ENCODE results near the gene LSMEM2.
"Not testable (repeated sequence)": the region's sequence is repeated elsewhere in the genome, so short reads cannot be mapped to it uniquely, and the experiment has no call there.

Gene LSMEM2

GRCh38 chr3:50276762-50277101 is 2.2 kb upstream of the LSMEM2 start:
- no peak for DNase-seq (ENCODE audit: low read depth in 2 of 2, low spot score in 1 of 2)

DNA sequence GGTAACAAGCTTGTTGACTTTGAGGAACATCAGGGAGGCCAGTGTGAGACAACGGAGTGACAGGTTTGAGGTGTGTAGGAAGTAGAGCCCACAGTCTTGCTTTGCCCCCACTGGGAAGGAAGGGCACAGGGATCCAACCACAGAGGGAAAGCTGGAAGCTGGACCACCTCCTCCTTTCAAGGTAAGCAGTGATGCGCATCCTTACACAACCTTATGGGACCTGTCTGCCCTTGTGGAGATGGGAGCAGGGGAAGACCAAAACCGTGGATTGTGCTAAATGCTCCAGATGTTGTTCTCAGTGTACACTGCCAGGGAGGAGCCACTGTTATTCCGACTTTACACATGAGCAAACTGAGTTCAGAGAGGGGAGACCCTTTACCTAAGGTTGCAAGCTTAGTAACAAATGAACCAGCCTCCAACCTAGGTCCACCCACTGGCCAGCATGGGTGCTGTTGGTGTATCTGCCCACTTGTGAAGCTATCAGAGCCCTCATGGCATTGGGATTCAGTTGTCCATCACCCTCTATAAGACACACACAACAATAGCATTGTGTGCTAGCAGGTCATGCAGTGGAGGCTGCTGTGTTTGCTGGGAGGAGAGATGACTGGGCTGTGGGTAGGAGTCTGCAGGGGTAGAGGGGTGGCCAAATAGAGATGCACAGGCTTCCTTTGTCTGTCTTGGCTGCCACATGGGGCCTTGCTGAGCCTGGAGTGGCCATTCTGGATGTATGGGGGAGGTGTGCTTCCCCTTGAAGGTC is 586 bp upstream of the LSMEM2 start:
- DNase-seq (ENCODE audit: low read depth in 2 of 2, low spot score in 1 of 2), result no peak

- DNase-seq (ENCODE audit: low read depth in 2 of 2, low spot score in 1 of 2), result no peak
Measured at GRCh38 chr3:50279255-50280016, 549 bp downstream of the LSMEM2 start.

DNA sequence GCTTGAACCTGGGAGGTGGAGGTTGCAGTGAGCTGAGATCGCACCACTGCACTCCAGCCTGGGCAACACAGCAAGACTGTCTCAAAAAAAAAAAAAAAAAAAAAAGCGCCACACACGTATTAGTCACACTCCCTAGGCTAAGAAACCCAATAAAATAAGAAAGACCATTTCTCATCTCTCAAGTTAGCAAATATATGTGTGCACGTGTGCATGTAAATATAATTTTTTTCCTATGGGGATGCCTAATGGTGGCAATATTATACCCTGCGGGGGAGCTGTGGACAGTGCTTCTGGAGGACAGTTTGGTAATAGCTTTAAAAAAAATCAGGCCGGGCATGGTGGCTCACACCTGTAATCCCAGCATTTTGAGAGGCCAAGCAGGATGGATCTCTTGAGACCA is 5.2 kb downstream of the LSMEM2 start:
- DNase-seq (ENCODE audit: low read depth in 2 of 2, low spot score in 1 of 2), result not testable (repeated sequence)

DNA sequence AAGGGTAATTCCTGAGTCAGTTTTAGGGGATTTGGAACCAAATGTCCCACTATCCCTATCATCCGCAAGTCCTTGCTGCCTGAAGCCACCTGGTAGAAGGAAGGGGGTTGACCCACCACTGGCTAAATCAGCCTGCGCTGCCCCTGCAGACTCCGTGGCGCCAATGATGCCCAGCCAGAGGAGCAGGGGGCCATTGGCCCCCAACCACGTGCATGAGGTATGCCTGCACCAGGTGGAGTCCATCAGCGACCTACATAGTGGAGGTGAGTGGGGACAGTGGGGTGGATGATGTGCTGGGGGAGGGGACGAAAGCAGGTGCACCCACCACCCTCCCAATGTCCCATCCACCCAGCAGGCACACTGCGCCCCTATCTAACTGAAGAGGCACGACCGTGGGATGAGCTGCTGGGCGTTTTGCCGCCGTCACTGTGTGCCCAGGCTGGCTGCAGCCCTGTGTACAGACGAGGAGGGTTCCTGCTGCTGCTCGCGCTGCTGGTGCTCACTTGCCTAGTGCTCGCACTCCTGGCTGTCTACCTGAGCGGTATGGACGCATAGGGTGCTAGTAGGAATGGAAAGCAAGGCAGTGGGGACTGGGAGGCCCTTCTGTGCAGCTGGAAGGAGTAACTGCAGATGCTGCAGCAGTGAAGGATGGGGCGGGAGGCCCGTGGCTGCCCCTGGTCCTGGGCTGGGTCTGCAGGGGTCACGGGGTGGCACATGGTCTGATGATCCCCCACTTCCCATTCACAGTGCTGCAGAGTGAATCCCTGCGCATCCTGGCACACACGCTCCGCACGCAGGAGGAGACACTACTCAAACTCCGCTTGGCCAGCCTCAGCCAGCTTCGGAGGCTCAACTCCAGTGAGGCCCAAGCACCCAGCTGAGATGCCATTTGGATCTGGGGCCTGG is 7.7 kb downstream of the LSMEM2 start:
- no peak for DNase-seq (ENCODE audit: low read depth in 2 of 2, low spot score in 1 of 2)

DNA sequence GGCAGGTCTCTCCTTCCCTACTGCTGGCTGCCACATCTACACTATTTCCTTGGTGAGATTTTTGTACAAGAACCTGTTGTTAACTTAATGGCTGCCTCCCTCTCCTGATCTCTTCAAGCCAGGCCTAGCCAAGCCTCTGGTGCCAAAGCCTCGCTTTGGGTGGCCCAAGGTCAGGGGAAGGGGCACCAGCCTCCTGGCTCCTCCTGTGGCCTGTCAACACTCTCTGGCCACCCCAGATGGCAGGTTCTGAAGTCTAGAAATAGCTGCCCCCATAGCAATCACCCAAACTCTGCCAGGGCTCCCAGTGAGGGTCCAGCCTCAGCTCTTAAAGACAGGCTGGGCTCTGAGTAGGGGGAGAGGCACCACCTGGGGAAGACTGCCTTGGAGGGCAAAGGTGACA is 8.4 kb downstream of the LSMEM2 start:
- no peak for DNase-seq (ENCODE audit: low read depth in 2 of 2, low spot score in 1 of 2)

GRCh38 chr3:50288387-50289007 is 9.6 kb downstream of the LSMEM2 start:
- no peak for DNase-seq (ENCODE audit: low read depth in 2 of 2, low spot score in 1 of 2)

GRCh38 chr3:50289130-50289529 is 10.2 kb downstream of the LSMEM2 start:
- DNase-seq (ENCODE audit: low read depth in 2 of 2, low spot score in 1 of 2), result no peak

- no peak for DNase-seq (ENCODE audit: low read depth in 2 of 2, low spot score in 1 of 2)
Measured at GRCh38 chr3:50290161-50290641, 11.3 kb downstream of the LSMEM2 start.

DNA sequence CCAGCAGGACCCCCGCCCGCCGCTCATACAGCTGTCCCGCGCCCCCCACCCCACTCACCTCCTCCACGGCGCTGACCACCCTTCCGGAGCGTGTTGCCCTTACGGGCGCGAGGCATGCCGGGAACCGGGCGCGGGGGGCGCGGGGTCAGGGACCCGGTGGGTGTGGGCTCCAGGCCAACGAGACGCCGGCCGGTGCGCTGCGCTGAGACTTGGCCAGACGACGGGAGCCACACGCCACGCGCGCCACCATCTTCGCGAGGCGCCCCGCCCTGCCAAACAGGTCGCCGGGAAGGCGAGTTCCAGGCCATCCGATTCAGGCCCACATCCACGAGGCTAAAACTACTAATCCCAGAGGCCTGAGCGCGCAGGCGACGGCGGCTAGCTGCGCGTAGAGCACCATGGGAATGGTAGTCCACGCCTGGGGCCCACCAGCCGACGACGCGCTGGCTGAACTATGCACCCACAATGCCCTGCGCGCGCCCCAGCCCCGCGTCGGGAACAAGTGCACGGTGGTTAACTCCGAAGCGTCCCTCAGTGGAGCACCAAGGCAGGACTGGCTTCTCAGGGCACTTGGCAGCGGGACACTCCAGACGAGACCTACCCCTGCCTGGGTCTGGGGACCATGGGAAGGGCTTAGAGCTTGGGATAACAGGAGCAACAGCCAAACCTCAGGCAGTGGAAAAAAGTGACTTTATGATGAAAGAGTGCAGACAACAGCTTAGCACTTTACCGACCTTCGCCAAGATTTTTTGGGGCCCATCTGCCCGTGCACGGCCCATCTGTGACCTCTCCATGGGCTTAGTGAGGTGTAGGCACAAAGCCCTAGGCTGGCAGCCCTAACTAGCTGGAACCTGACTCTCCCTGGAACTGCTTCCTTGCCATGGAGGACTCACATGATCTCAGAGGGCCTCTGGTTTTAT is 13.5 kb downstream of the LSMEM2 start, which contains the start of gene IFRD2:
TSS of gene IFRD2 (minus strand) at position 271 of the 920 bp plus-strand sequence. CDS start at position 116, 155 bp downstream.
- peak; percentile 77 to 91 for DNase-seq (ENCODE audit: low read depth in 2 of 2, low spot score in 1 of 2)

DNA sequence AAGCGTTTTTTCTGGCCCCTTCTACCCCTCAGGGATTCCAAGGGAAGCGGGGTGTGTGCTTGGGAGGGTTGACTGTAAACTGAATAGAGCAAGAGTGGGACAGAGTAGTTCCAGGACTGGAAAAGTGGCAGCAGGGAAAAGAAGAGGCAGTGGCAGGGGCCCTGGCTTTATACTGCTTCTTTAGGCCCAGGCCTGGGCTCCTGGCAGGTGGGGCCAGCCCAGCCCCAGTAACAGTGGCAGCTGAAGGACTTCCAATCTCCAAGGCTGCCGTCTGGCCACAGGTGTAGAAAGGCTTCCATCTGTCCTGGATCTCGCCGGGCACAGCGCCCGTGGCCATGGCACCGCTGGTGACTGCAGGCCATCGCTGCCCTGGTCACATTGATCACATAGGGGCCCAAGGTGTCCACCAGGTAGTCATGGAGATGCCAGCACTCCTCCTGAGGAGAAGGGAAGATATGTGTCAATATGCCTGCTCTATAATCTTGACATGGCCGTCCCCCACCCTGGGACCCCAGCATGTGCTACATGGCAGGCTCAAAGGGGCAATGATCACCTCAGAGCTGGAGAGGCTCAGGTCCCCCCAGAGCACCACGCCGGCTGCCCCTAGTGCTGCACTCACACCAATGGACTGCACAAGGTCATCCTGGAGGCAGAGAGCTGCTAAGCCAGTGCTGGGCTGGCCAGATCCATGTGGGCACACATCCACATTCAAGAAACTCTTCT is 14.4 kb downstream of the LSMEM2 start:
- no peak for DNase-seq (ENCODE audit: low read depth in 2 of 2, low spot score in 1 of 2)

GRCh38 chr3:50294089-50294488 is 15.2 kb downstream of the LSMEM2 start:
- DNase-seq (ENCODE audit: low read depth in 2 of 2, low spot score in 1 of 2), result no peak

DNA sequence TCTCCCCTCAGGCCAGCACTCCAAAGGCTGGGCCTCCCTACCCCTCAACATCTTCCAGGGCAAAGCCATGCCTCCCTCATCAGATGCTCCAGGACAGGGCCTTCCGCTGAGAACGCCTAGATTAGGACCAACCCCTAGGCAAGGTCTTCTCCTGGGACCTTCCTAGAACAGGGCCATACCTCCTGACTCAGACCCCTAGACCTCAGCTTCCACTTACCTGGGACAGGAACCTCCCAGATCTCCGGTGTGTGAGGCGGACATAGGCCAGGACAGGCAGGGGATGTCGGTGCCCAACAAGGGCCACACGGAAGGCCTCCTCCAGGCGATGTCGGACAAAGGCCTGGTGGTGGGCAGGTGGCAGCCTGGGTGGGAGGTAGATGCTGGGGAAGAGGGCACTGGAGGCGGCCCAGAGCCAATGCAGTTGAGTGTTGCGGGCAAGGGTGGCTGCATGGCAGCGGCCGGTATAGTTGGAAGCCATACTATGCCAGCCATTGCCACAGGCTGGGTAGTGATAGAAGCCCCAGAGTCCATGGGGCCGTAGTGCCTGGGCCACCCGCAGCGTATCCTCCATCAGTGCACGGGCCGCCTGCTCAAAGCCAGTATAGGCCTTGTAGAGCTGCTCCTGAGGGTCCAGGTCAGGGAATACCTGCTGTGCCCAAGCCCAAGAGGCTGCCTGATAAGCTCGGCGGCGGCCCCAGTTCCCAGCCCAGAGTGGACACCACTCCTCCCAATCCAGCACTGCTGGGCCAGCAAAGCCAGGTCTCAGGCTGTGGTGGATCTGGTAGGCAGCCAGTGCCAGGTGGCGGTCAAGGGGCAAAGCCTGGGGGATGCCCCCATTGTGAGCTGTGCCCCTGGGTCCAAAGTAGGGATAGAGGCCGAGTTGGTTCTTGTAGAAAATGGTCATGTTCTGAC is 15.9 kb downstream of the LSMEM2 start:
- DNase-seq (ENCODE audit: low read depth in 2 of 2, low spot score in 1 of 2), result no peak

DNA sequence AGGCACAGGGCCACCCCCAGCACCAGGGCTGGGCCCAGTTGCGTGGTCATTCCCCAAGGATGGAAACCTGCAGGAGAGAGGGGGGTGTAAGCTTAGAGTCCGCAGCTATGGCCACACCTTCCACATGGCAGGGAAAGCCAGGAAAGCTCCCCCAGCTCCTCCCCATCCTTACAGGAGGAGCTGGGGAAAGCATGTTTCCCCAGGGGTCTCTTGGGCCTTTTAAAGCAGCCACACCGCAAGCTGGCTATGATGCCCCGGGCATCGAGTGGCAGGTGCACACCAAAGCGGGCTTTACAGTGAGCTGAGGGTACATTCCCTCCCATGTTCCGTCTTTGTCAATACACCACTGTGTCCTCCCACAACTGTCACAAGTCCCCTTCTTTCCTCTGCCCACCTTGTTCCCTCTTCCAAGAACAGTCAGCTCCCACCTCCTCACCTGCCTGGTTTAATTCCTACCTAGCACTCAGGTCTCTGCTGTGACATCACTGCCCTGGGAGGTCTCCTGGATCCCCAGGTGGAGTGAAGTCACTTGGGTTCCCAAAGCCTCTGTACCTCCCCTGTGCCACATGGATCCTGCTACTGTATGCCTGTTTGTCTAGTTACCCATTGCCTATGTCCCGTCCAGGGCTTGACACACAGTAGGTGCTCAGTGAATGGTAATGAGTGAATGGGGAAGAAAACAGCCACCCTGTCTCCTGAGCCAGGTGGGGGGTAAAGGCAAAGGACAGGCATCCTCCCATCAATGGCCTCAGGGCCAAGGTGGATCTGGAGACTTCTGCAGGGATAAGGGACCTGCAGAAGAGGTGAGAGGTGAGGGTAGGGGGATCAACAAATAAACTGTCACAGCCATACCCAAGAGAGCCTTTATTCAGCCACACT is 16.9 kb downstream of the LSMEM2 start:
- no peak for DNase-seq (ENCODE audit: low read depth in 2 of 2, low spot score in 1 of 2)

DNA sequence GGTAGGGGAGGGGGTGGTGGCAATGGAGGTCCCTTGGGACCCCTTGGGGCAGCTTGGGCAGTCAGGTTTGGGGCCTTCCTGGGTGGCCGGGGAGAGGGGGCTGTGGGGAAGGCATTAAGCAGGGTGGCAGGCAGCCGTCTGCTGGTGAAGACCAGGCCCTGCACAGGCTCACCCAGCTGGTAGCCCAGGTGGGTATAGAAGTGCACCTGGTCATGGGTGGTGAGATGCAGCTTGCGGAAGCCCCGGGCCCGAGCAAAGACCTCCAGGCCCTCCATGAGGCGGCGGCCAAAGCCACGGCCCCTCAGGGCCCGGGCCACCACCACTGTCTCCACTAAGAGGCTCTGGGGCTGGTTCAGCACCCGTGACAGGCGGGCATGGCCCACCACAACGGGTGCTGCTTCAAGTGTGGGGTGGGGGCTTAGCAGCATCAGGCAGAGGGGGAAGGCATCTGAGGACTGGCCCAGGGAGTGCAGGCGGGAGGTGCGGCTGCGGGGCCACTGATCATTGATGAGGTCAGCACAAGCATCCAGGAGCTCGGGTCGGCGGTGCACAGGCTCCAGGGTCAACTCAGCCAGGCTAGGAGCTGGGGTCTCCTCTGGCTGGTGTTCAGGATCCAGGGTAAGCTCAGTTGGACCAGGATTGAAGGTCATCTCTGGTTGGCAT is 18.0 kb downstream of the LSMEM2 start:
- no peak for DNase-seq (ENCODE audit: low read depth in 2 of 2, low spot score in 1 of 2)

- DNase-seq (ENCODE audit: low read depth in 2 of 2, low spot score in 1 of 2), result no peak
Measured at GRCh38 chr3:50297384-50297775, 18.5 kb downstream of the LSMEM2 start.
